GM19351 (cell line): Measurements from ENCODE around the gene AKR1E2.

Experiments
- ATAC-seq: cut with Tn5 transposase; IDR thresholded peaks from one replicate; pipeline ENCODE4 v1.9.1; 2021; ENCODE audit warnings: mild to moderate bottlenecking, moderate library complexity; ENCODE audit not compliant: unreplicated experiment

Gene AKR1E2

DNA sequence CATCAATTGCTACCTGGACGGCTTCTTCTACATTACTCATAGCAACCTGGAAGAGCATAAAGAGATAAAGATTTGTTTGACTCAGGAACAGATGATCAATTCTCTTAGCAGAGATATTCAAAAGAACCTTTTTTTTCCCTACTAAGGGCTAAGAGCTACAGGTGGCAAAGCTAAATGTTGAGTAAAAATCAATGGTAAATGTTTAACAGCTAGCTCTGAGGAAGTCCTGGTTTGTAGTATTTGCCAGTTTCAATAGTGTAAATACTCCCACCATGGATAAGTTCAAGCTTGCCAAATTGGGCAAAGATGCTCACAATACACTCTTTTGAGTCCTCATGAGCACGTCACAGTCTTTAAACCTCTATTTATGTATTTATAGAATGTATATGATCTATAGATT, 64.0 kb downstream of the AKR1E2 start:
- no peak for ATAC-seq

DNA sequence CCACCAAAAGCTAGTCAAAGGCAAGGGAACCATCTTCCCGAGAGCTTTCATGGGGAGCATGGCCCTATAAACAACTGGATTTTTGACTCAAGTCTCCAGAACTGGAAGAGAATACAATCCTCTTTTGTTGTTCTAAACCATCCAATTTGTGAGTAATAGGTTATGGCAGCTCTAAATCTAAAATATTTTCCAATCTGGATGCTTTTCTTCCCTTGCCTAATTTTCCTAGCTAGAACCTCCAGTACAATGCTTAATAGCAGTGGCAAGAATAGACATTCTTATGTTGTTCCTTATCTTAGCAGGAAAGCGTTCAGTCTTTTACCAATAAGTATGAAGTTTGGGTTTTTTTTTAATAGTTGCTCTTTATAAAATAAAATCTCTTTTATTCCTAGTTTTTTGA, 66.7 kb downstream of the AKR1E2 start:
- ATAC-seq = no peak

DNA sequence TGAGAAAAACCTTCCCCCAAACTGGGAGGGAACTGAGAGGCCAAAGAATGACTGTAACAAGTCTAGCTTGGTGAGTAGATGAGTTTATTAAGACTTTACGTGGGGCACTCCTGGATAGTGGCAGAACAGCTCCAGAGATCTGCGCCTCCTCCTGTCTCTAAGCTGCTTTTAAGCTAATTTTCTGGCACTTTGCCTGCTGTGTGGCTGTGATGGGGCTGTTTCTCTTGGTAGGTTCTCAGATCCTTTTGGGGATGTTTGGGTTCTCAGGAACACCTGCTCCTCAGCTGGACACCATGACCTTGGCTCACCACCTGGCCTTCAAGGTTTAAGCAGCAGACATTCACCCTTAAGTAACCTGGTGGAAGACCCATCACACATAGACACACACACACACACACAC, 68.3 kb downstream of the AKR1E2 start:
- ATAC-seq = no peak
